Mucosa of stomach (tissue), 1 donor: ENCODE measurements around the gene EOMES.

Experiments used
- H3K27me3 ChIP-seq: one replicate; pipeline ENCODE4 v1.7.0; 2013; ENCODE audit warnings: mild to moderate bottlenecking, low read length; ENCODE audit not compliant: control insufficient read depth, insufficient read depth
- H3K36me3 ChIP-seq: one replicate; pipeline ENCODE4 v1.7.0; 2013; ENCODE audit warnings: low read length; ENCODE audit not compliant: control insufficient read depth, insufficient read depth
- H3K4me1 ChIP-seq: one replicate; pipeline ENCODE4 v1.7.0; 2013; ENCODE audit warnings: mild to moderate bottlenecking, low read length; ENCODE audit not compliant: control insufficient read depth, insufficient read depth
- H3K4me3 ChIP-seq: one replicate; pipeline ENCODE4 v1.7.0; 2013; ENCODE audit warnings: low read length
- H3K9ac ChIP-seq: one replicate; pipeline ENCODE4 v1.7.0; 2013; ENCODE audit warnings: mild to moderate bottlenecking, low read length, moderate library complexity
- H3K9me3 ChIP-seq: one replicate; pipeline ENCODE4 v1.7.0; 2013; ENCODE audit warnings: mild to moderate bottlenecking, low read length, moderate library complexity; ENCODE audit not compliant: control insufficient read depth
- donor health status: Pancreatic carcinoma.

EOMES gene

GRCh38 chr3:27699067-27699466 is 23.1 kb downstream of the EOMES start:
- no peaks in the 10 kb centered on the region for H3K36me3 ChIP-seq

GRCh38 chr3:27696906-27697305 is 25.2 kb downstream of the EOMES start:
- no peaks in the 10 kb centered on the region for H3K36me3 ChIP-seq
- no peaks in the 10 kb centered on the region for H3K9me3 ChIP-seq
- no peaks in the 10 kb centered on the region for H3K27me3 ChIP-seq
- H3K4me3 ChIP-seq = no peak overlapping the region
- no peaks in the 10 kb centered on the region for H3K4me1 ChIP-seq
- no peak overlapping the region for H3K9ac ChIP-seq

More at GRCh38 chr3:27699067-27699466, 23.1 kb downstream of the EOMES start:
- no peak overlapping the region for H3K9ac ChIP-seq
- no peaks in the 10 kb centered on the region for H3K27me3 ChIP-seq
- H3K4me3 ChIP-seq = no peak overlapping the region
- no peaks in the 10 kb centered on the region for H3K9me3 ChIP-seq
- no peaks in the 10 kb centered on the region for H3K4me1 ChIP-seq

- no peaks in the 10 kb centered on the region for H3K9me3 ChIP-seq
- H3K4me3 ChIP-seq = no peak overlapping the region
- no peaks in the 10 kb centered on the region for H3K4me1 ChIP-seq
- no peaks in the 10 kb centered on the region for H3K36me3 ChIP-seq
- H3K9ac ChIP-seq = no peak overlapping the region
- no peaks in the 10 kb centered on the region for H3K27me3 ChIP-seq
Observed at GRCh38 chr3:27695636-27696035, 26.5 kb downstream of the EOMES start.

GRCh38 chr3:27688053-27688452 is 34.1 kb downstream of the EOMES start:
- Histone ChIP-seq H3K27me3 (no peaks in the 10 kb centered on the region), H3K4me1 (no peaks in the 10 kb centered on the region), H3K36me3 (no peaks in the 10 kb centered on the region), H3K9me3 (no peaks in the 10 kb centered on the region), H3K4me3 (no peak overlapping the region), H3K9ac (no peak overlapping the region)

GRCh38 chr3:27686642-27687041 is 35.5 kb downstream of the EOMES start:
- no peaks in the 10 kb centered on the region for H3K9me3 ChIP-seq
- no peaks in the 10 kb centered on the region for H3K4me1 ChIP-seq
- H3K27me3 ChIP-seq = no peaks in the 10 kb centered on the region
- H3K4me3 ChIP-seq = no peak overlapping the region
- H3K9ac ChIP-seq = no peak overlapping the region
- H3K36me3 ChIP-seq = no peaks in the 10 kb centered on the region

- Histone ChIP-seq H3K4me3 (no peak overlapping the region), H3K9me3 (no peaks in the 10 kb centered on the region), H3K36me3 (no peaks in the 10 kb centered on the region), H3K9ac (no peak overlapping the region), H3K27me3 (no peaks in the 10 kb centered on the region), H3K4me1 (peaks cover 10% of the 10 kb centered on the region)
Observed at GRCh38 chr3:27685474-27685873, 36.6 kb downstream of the EOMES start.

GRCh38 chr3:27684302-27684701 is 37.8 kb downstream of the EOMES start:
- H3K27me3 ChIP-seq = no peaks in the 10 kb centered on the region
- H3K9me3 ChIP-seq = no peaks in the 10 kb centered on the region
- H3K36me3 ChIP-seq = no peaks in the 10 kb centered on the region
- H3K4me1 ChIP-seq = peaks cover 17% of the 10 kb centered on the region
- H3K9ac ChIP-seq = no peak overlapping the region
- no peak overlapping the region for H3K4me3 ChIP-seq

- H3K4me1 ChIP-seq = peaks cover 17% of the 10 kb centered on the region
- no peaks in the 10 kb centered on the region for H3K9me3 ChIP-seq
- no peak overlapping the region for H3K9ac ChIP-seq
- H3K27me3 ChIP-seq = no peaks in the 10 kb centered on the region
- H3K4me3 ChIP-seq = no peak overlapping the region
- no peaks in the 10 kb centered on the region for H3K36me3 ChIP-seq
Observed at GRCh38 chr3:27681249-27681748, 40.8 kb downstream of the EOMES start.

- no peak overlapping the region for H3K4me3 ChIP-seq
Observed at GRCh38 chr3:27680517-27681246, 41.4 kb downstream of the EOMES start.

GRCh38 chr3:27679691-27680090 is 42.4 kb downstream of the EOMES start:
- Histone ChIP-seq H3K9ac (no peak overlapping the region), H3K9me3 (no peaks in the 10 kb centered on the region), H3K27me3 (no peaks in the 10 kb centered on the region), H3K36me3 (no peaks in the 10 kb centered on the region), H3K4me1 (peaks cover 17% of the 10 kb centered on the region), H3K4me3 (no peak overlapping the region)

More at GRCh38 chr3:27680517-27681246, 41.4 kb downstream of the EOMES start:
- Histone ChIP-seq H3K4me1 (peaks cover 17% of the 10 kb centered on the region), H3K36me3 (no peaks in the 10 kb centered on the region), H3K9me3 (no peaks in the 10 kb centered on the region), H3K27me3 (no peaks in the 10 kb centered on the region), H3K9ac (no peak overlapping the region)

- Histone ChIP-seq H3K9ac (no peak overlapping the region), H3K4me3 (no peak overlapping the region), H3K27me3 (no peaks in the 10 kb centered on the region), H3K36me3 (no peaks in the 10 kb centered on the region), H3K9me3 (no peaks in the 10 kb centered on the region), H3K4me1 (peaks cover 17% of the 10 kb centered on the region)
Observed at GRCh38 chr3:27678234-27678633, 43.9 kb downstream of the EOMES start.

GRCh38 chr3:27677565-27677964 is 44.6 kb downstream of the EOMES start:
- no peaks in the 10 kb centered on the region for H3K27me3 ChIP-seq
- peaks cover 17% of the 10 kb centered on the region for H3K4me1 ChIP-seq
- H3K4me3 ChIP-seq = no peak overlapping the region
- no peak overlapping the region for H3K9ac ChIP-seq
- no peaks in the 10 kb centered on the region for H3K9me3 ChIP-seq
- no peaks in the 10 kb centered on the region for H3K36me3 ChIP-seq
